ENCODE measurements around the gene ERLIN1. TPM values are rescaled to one million over a fixed set of nuclear protein-coding genes. Genes with fewer than 3 reads are reported as not detected.

ERLIN1 gene
- total RNA-seq, 1 donor from 2014 or later = 35.7 TPM

- no peaks in the 10 kb centered on the region for H3K36me3 Mint-ChIP-seq
- Histone ChIP-seq H3K36me3 (no peaks in the 10 kb centered on the region), H3K27me3 (no peaks in the 10 kb centered on the region), H3K27ac (no peak overlapping the region), H3K4me1 (no peaks in the 10 kb centered on the region), H2AFZ (replicated peaks) (no peak overlapping the region), H4K20me1 (ENCODE audit: low read depth) (no peaks in the 10 kb centered on the region), H3K9me3 (ENCODE audit: low read depth) (no peaks in the 10 kb centered on the region), H3F3A (ENCODE audit: low read depth) (no peaks in the 10 kb centered on the region), H3K9ac (no peak overlapping the region), H3K79me2 (ENCODE audit: low read depth) (no peaks in the 10 kb centered on the region), H3K4me2 (no peak overlapping the region), H3K4me3 (no peak overlapping the region)
- H3K4me3 Mint-ChIP-seq = no peak overlapping the region
- DNase-seq (ENCODE audit: low spot score) = no peak
- no peaks in the 10 kb centered on the region for H3K4me1 Mint-ChIP-seq
- H3K27ac Mint-ChIP-seq = no peak overlapping the region
- H3K27me3 Mint-ChIP-seq (ENCODE audit: insufficient read depth, low read depth) = peaks cover 3% of the 10 kb centered on the region
- TF ChIP-seq CTCF (IDR thresholded peaks at IDR 0.05) (no peak), EZH2 (IDR thresholded peaks at IDR 0.05) (no peak), EZH2phosphoT487 (IDR thresholded peaks at IDR 0.05) (no peak)
- no peaks in the 10 kb centered on the region for H3K9me3 Mint-ChIP-seq
Observed at GRCh38 chr10:100114976-100115770, 70.7 kb downstream of the ERLIN1 start.

- Mint-ChIP-seq H3K36me3 (no peaks in the 10 kb centered on the region), H3K27ac (no peak overlapping the region), H3K27me3 (ENCODE audit: insufficient read depth, low read depth) (peaks cover 3% of the 10 kb centered on the region), H3K4me1 (peaks cover 1% of the 10 kb centered on the region), H3K4me3 (no peak overlapping the region), H3K9me3 (no peaks in the 10 kb centered on the region)
- no peaks in the 10 kb centered on the region for H3K27me3 ChIP-seq
- no peaks in the 10 kb centered on the region for H4K20me1 ChIP-seq (ENCODE audit: low read depth)
- TF ChIP-seq EZH2 (IDR thresholded peaks at IDR 0.05) = no peak
- TF ChIP-seq EZH2phosphoT487 (IDR thresholded peaks at IDR 0.05) = no peak
- no peak overlapping the region for H3K9ac ChIP-seq
- no peaks in the 10 kb centered on the region for H3F3A ChIP-seq (ENCODE audit: low read depth)
- no peak overlapping the region for H2AFZ ChIP-seq (replicated peaks)
- H3K27ac ChIP-seq = no peak overlapping the region
- H3K79me2 ChIP-seq (ENCODE audit: low read depth) = no peaks in the 10 kb centered on the region
- no peaks in the 10 kb centered on the region for H3K9me3 ChIP-seq (ENCODE audit: low read depth)
- DNase-seq (ENCODE audit: low spot score) = no peak
- no peaks in the 10 kb centered on the region for H3K4me1 ChIP-seq
- H3K4me2 ChIP-seq = no peak overlapping the region
- no peak overlapping the region for H3K4me3 ChIP-seq
- no peaks in the 10 kb centered on the region for H3K36me3 ChIP-seq
Observed at GRCh38 chr10:100114460-100114859, 71.4 kb downstream of the ERLIN1 start.

GRCh38 chr10:100109670-100110069, 76.2 kb downstream of the ERLIN1 start:
- H3K27ac Mint-ChIP-seq = no peak overlapping the region
- H3K4me1 Mint-ChIP-seq = peaks cover 4% of the 10 kb centered on the region
- H3K27me3 Mint-ChIP-seq (ENCODE audit: insufficient read depth, low read depth) = peaks cover 3% of the 10 kb centered on the region
- Histone ChIP-seq H4K20me1 (ENCODE audit: low read depth) (no peaks in the 10 kb centered on the region), H3K4me1 (no peaks in the 10 kb centered on the region), H3K9me3 (ENCODE audit: low read depth) (no peaks in the 10 kb centered on the region), H3F3A (ENCODE audit: low read depth) (no peaks in the 10 kb centered on the region), H3K4me3 (no peak overlapping the region), H3K9ac (no peak overlapping the region), H3K27ac (no peak overlapping the region), H3K36me3 (no peaks in the 10 kb centered on the region), H3K27me3 (no peaks in the 10 kb centered on the region), H2AFZ (replicated peaks) (no peak overlapping the region), H3K79me2 (ENCODE audit: low read depth) (no peaks in the 10 kb centered on the region), H3K4me2 (no peak overlapping the region)
- H3K36me3 Mint-ChIP-seq = no peaks in the 10 kb centered on the region
- no peak for DNase-seq (ENCODE audit: low spot score)
- no peak overlapping the region for H3K4me3 Mint-ChIP-seq
- H3K9me3 Mint-ChIP-seq = no peaks in the 10 kb centered on the region
- no peak for TF ChIP-seq EZH2phosphoT487 (IDR thresholded peaks at IDR 0.05)
- TF ChIP-seq CTCF (IDR thresholded peaks at IDR 0.05) = no peak
- TF ChIP-seq EZH2 (IDR thresholded peaks at IDR 0.05) = no peak

GRCh38 chr10:100106865-100107264, 79.0 kb downstream of the ERLIN1 start:
- H3K9me3 Mint-ChIP-seq = peaks cover 7% of the 10 kb centered on the region
- peaks cover 4% of the 10 kb centered on the region for H3K4me1 Mint-ChIP-seq
- no peak for DNase-seq (ENCODE audit: low spot score)
- Histone ChIP-seq H3K4me2 (no peak overlapping the region), H3K27me3 (no peaks in the 10 kb centered on the region), H4K20me1 (ENCODE audit: low read depth) (no peaks in the 10 kb centered on the region), H3K4me1 (no peaks in the 10 kb centered on the region), H3F3A (ENCODE audit: low read depth) (no peaks in the 10 kb centered on the region), H3K36me3 (no peaks in the 10 kb centered on the region), H3K27ac (no peak overlapping the region), H3K9ac (no peak overlapping the region), H3K4me3 (no peak overlapping the region), H3K79me2 (ENCODE audit: low read depth) (no peaks in the 10 kb centered on the region), H3K9me3 (ENCODE audit: low read depth) (no peaks in the 10 kb centered on the region), H2AFZ (replicated peaks) (no peak overlapping the region)
- no peak overlapping the region for H3K27ac Mint-ChIP-seq
- no peak overlapping the region for H3K4me3 Mint-ChIP-seq
- peaks cover 3% of the 10 kb centered on the region for H3K27me3 Mint-ChIP-seq (ENCODE audit: insufficient read depth, low read depth)
- no peaks in the 10 kb centered on the region for H3K36me3 Mint-ChIP-seq
- no peak for TF ChIP-seq EZH2phosphoT487 (IDR thresholded peaks at IDR 0.05)
- no peak for TF ChIP-seq EZH2 (IDR thresholded peaks at IDR 0.05)
- TF ChIP-seq CTCF (IDR thresholded peaks at IDR 0.05) = no peak

Measured in neural progenitor cell (in vitro differentiated cells).